HK-2 (cell line): Measurements from ENCODE around the gene ZMAT3.
"Not testable (repeated sequence)": the region's sequence is repeated elsewhere in the genome, so short reads cannot be mapped to it uniquely, and the experiment has no call there.

Experiments
- DNase-seq: peaks from one replicate; pipeline ENCODE4 v3.0.0-alpha.2; 2018; ENCODE audit not compliant: unreplicated experiment

ZMAT3 gene

GRCh38 chr3:179068779-179069530 is 2.7 kb downstream of the ZMAT3 start:
- DNase-seq = peak; percentile 17

- DNase-seq = no peak
These were observed 3.8 kb downstream of the ZMAT3 start for GRCh38 chr3:179067839-179068238.

GRCh38 chr3:179067291-179067690 is 4.3 kb downstream of the ZMAT3 start:
- no peak for DNase-seq

DNA sequence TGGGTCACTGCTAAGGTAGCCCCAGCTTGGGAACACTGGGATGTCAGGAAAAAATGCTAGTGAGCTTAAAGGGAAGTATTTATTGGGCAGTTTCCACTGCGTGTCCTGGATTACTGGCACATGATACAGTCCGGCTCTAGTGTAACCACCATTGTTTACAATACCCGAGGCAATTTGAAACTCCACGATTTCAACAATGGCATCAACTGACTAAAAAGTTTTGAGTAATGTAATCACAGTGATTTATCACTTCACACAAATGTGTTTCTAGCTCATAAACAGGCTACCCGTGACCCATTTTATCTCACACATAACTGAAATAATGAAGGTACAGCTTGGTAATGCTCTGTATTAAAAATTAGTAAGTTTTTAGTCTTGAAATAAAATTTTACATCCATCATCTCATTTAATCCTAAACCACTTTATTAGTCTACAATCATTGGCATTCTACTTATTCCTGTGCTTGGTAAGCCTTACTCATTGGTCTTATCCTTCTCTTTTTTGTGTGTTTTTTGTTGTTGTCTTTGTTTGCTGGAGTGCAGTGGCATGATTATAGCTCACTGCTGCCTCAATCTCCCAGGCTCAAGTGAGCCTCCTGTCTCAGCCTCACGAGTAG is 7.6 kb downstream of the ZMAT3 start:
- DNase-seq = no peak

DNA sequence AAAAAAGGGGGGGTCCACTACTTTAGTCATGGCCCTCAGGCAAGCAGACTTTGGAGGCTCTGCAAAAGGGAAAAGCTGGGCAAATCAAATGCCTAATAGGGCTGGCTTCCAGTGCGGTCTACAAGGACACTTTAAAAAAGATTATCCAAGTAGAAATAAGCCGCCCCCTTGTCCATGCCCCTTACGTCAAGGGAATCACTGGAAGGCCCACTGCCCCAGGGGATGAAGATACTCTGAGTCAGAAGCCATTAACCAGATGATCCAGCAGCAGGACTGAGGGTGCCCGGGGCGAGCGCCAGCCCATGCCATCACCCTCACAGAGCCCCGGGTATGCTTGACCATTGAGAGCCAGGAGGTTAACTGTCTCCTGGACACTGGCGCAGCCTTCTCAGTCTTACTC is 15.3 kb downstream of the ZMAT3 start:
- no peak for DNase-seq

GRCh38 chr3:179054565-179054964 is 17.0 kb downstream of the ZMAT3 start:
- not testable (repeated sequence) for DNase-seq

DNA sequence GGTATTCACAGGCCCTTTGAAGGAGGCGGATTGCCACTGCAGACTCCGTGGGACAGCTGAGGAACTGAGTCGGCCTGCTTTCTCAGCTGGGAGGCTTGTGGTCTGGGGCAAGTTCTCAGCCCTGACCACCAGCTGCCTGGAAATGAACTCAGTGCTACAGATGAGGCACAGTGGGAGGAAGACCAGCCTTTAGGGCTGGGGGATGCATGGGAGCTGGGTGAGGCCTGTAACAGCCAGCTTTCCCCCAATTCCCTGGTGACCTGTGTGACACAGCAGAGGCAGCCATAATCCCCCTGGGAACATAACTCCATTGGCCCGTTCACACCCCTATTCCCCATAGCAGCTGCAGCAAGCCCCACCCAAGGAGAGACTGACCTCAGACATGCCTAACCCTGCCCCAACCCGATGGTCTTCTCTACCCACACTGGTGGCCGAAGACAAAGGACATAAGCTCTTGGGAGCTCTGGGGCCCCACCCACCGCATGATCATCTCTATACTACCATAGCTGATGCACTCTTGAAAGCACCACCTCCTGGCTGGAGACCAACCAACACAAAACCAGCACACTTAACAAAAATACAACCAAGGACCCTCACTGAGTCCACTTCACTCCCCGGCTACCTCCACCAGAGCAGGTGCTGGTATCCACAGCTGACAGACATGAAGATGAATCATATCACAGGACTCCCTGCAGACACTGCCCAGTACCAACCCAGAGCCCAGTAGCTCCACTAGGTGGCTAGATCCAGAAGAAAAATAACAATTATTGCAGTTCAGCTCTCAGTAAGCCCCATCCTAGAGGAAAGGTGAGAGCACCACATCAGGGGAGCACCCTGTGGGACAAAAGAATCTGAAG is 24.9 kb downstream of the ZMAT3 start:
- no peak for DNase-seq

DNA sequence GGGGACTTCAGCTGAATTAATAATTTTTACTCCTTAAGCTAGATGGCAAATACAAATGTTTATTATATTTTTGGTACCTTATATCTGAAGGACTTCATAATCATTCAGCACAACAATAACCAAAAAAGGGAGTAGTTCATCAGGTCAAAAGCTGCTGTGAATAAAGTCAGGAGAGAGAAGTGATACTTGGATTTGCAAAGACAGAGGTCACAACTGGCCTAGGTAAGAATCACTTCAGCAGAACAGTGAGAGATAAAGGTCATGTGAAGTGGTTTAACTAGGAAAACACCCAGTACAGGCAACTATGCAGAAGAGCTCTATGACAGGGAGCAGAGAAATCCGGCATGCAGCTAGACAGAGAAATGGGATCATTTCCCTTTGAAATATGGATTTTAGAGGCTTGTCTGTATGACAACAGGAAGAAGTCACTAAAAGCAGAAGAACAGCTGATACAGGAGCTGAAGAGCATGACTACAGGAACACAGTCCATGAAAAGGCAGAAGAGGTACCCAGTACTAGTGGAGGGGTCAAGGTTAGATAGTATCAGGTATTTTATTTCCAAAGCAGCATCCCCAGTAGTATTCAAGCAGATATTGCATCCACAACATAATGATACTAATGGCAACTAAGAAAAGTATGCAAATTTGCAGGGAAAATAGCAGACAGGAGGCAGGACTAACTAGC is 25.7 kb downstream of the ZMAT3 start:
- DNase-seq = no peak

GRCh38 chr3:179038899-179039251 is 32.7 kb downstream of the ZMAT3 start:
- DNase-seq = not testable (repeated sequence)

DNA sequence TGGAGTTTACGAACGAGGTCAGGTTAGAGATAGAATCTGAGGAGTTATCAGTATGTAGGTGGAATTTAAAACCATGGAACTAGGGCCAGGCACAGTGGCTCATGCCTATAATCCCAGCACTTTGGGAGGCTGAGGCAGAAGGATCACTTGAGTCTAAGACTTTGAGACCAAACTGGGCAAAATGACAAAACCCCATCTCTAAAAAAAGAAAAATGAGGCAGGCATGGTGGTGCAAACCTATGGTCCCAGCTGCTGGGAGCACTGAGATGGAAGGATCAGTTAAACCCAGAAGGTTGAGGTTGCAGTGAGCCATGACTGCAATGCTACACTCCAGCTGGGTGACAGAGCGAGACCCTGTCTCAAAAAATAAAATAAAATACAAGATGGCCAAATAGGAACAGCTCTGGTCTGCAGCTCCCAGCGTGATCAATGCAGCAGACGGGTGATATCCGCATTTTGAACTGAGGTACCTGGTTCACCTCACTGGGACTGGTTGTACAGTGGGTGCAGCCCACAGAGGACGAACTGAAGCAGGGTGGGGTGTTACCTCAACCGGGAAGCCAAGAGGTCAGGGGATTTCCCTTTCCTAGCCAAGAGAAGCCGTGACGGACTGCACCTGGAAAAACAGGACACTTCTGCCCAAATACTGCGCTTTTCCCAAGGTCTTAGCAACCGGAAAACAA is 33.3 kb downstream of the ZMAT3 start:
- DNase-seq = no peak

DNA sequence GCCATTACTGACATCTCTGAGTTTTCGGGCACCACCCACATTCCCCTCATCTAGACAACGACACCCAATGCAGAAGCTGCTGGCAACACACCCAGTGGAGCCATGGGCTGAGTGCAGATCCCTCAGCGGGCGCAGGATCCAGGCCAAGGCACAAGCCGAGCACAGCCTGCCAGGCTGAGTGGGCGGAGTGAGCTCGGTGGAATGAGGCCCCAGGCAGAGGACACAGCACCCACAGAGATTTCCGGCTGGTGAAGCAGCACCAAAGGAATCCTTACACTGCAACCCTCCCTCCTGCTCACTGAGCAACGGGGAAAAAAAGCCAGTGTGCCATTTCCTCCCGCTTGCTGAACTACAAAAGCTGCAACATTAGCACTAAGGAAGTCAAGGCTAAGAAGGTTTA is 34.3 kb downstream of the ZMAT3 start:
- DNase-seq = peak; percentile 75

- DNase-seq = no peak
These were observed 34.8 kb downstream of the ZMAT3 start for GRCh38 chr3:179036626-179037300.

DNA sequence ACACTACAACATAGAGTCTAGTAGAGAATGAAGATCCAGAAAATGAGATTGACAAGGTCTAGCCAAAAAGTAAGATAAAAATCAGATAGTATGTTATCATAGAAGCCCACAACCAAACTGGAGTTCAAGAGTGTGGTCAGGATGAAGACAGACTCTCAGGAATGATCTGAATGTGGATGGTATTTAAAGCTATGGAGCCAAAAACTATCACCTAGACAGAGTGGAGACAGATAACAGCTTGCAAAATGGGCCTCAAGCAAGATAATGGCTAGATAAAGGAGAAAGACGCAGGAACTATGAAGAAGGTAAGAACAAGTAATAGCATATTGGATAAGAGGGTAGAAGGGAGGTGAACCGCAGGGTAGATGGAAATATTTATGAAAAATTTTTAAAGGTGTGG is 35.4 kb downstream of the ZMAT3 start:
- DNase-seq = no peak

DNA sequence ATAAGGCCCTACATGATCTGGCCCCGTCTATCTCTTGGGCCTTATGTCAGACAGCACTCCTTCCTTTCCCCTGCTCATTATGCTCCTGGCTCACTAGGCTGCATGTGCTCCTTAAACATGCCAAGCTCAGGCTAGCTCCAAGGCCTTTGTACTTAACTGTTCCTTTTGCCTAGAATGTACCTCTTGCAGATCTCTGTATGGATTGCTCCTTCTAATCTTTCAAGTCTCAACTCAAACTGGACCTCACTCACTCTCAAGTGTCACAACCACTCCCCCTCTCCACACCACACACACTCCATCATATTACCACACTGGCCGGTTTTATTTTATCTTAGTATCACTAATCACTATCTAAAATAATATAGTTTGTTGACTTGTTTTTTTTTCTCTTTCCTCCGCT is 36.4 kb downstream of the ZMAT3 start:
- DNase-seq = no peak

- not testable (repeated sequence) for DNase-seq
These were observed 38.3 kb downstream of the ZMAT3 start for GRCh38 chr3:179033304-179033657.

GRCh38 chr3:179032454-179033303 is 38.9 kb downstream of the ZMAT3 start:
- not testable (repeated sequence) for DNase-seq

- no peak for DNase-seq
These were observed 42.5 kb downstream of the ZMAT3 start for GRCh38 chr3:179029096-179029495.

GRCh38 chr3:179028408-179028807 is 43.2 kb downstream of the ZMAT3 start:
- DNase-seq = no peak

DNA sequence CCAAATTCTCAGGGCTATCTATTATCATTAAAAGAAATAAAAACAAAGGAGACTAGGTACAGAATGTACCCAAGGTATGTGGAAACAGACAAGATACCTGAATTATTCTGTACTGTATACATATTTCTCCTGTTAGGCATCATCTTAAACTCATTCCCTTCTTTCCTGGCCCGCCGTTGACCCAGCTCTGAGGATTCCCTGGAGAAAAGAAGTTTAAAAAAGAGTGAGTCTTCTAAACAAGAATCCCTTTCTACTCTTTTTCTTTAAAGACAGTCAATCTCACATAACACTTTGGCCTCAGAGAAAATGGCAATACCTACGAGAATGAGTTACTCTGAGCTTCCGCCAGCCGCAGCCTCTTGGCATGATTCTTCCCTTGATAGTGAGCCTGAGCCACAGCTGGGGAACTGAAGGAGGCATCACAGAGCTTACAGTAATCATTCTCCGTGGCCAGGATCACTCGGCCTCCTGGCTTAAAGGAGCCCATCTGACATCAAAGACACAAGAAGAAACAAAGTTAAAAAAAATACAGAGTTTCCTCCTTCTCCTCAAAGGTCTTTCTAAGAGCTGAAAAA is 44.2 kb downstream of the ZMAT3 start:
- no peak for DNase-seq

DNA sequence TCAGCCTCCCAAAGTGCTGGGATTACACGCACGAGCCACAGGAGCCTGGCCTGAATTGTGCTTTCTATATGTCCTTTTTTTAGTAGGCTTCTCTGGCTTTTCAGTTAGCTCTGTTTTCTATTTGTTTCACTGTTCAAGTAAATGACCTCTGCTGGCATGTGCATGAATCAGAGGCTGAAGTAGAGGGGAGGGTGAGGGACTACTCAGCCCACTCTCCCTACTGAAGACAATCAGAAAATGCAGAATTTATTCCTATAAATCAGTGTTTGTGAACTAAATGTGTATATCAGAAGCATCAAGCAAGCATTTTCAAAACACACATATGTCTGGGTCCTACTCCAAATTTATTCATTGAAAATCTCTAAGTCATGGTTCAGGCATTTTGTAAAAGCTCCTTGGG is 45.0 kb downstream of the ZMAT3 start:
- no peak for DNase-seq
